ENCODE data around the gene CCNG1. TPM values are rescaled to one million over a fixed set of nuclear protein-coding genes. Genes with fewer than 3 reads are reported as not detected.
"Not testable (repeated sequence)": the region's sequence is repeated elsewhere in the genome, so short reads cannot be mapped to it uniquely, and the experiment has no call there.

CCNG1 gene
- total RNA-seq, 1 donor from 2014 or later: 71.2 TPM

- ChIA-PET POLR2A (no interaction called here), CTCF (interaction anchor here (0.6 to 2.0 kb wide), 8 partner anchors 9 to 1865 kb away, joined by 3 to 12 read pairs (median 4); no protein-coding TSS in a partner anchor)
- no peaks in the 10 kb centered on the region for H3K36me3 Mint-ChIP-seq (ENCODE audit: low read depth)
- no peak overlapping the region for H3K4me3 Mint-ChIP-seq
- DNase-seq: no peak
- H3K9me3 Mint-ChIP-seq: no peaks in the 10 kb centered on the region
- H3K4me1 Mint-ChIP-seq: peaks cover 3% of the 10 kb centered on the region
- H3K27me3 Mint-ChIP-seq: peaks cover 14% of the 10 kb centered on the region
- no peak for TF ChIP-seq CTCF (IDR thresholded peaks at IDR 0.05)
- no peak overlapping the region for H3K27ac Mint-ChIP-seq
- intact Hi-C loops (cut with micrococcal nuclease): loop anchor here (2.0 to 5.0 kb wide), 3 partner anchors 57 to 1559 kb away; no protein-coding TSS in a partner anchor
- no peak for ATAC-seq (ENCODE audit: low read depth)
These were observed 28.0 kb upstream of the CCNG1 start for GRCh38 chr5:163409384-163409783.

GRCh38 chr5:163410505-163410904, 26.9 kb upstream of the CCNG1 start:
- H3K36me3 Mint-ChIP-seq (ENCODE audit: low read depth): no peaks in the 10 kb centered on the region
- H3K4me1 Mint-ChIP-seq: peaks cover 3% of the 10 kb centered on the region
- POLR2A ChIA-PET: no interaction called here
- no peak overlapping the region for H3K27ac Mint-ChIP-seq
- intact Hi-C loops (cut with micrococcal nuclease): no loop called here
- ATAC-seq (ENCODE audit: low read depth) (no peak), DNase-seq (no peak)
- H3K27me3 Mint-ChIP-seq: peaks cover 15% of the 10 kb centered on the region
- H3K4me3 Mint-ChIP-seq: no peak overlapping the region
- TF ChIP-seq CTCF (IDR thresholded peaks at IDR 0.05): no peak
- CTCF ChIA-PET: interaction anchor here (0.6 kb wide), 1 partner anchor 408 kb away, joined by 3 read pairs; no protein-coding TSS in a partner anchor
- no peaks in the 10 kb centered on the region for H3K9me3 Mint-ChIP-seq

DNA sequence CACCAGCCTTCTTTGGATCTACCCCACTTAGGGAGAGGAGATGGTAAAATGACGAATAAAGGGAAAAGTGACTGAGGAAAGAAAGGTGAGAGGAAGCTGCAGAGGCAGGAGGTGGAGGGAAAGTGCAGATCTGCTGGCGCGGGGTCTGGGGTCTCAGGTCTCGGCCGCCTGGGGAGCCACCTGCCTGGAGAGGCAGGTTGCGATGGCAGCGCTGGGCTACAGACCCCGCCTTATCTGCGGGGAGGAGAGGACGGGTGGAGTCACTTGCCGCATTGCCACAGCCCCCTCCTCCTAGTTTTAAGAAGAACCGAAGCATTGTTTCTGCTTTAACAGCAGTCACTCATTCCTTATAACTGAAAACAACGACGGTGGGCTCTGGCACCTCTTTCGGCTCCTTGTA, 21.7 kb upstream of the CCNG1 start:
- ATAC-seq (ENCODE audit: low read depth); H3K4me3 Mint-ChIP-seq; intact Hi-C loops (cut with micrococcal nuclease); H3K9me3 Mint-ChIP-seq; CTCF ChIA-PET; H3K27ac Mint-ChIP-seq; DNase-seq; H3K36me3 Mint-ChIP-seq (ENCODE audit: low read depth); H3K4me1 Mint-ChIP-seq: not testable (repeated sequence)
- POLR2A ChIA-PET: interaction anchor here (0.7 kb wide), 1 partner anchor 23 kb away, joined by 3 read pairs; no protein-coding TSS in a partner anchor
- H3K27me3 Mint-ChIP-seq: peaks cover 21% of the 10 kb centered on the region

DNA sequence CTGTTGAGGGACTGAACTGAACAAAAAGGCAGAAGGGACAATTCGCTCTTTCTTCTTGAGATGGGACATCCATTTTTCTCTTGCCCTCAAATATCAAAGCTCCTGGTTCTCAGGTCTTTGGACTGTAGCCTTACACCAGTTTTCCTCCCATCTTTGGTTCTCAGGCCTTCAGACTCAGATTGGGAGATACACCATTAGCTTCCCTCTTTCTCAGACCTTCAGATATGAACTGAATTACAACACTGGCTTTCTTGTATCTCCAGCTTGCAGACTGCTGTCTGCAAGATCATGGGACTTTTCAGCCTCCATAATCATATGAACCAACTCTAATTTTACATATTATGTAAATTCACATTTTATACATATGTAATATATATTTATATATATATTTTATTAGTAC, 12.6 kb upstream of the CCNG1 start:
- Mint-ChIP-seq H3K4me3 (no peak overlapping the region), H3K4me1 (peaks cover 6% of the 10 kb centered on the region), H3K9me3 (no peaks in the 10 kb centered on the region), H3K27me3 (peaks cover 5% of the 10 kb centered on the region), H3K36me3 (ENCODE audit: low read depth) (no peaks in the 10 kb centered on the region), H3K27ac (no peak overlapping the region)
- DNase-seq (no peak), ATAC-seq (ENCODE audit: low read depth) (no peak)
- CTCF ChIA-PET: no interaction called here
- POLR2A ChIA-PET: no interaction called here
- intact Hi-C loops (cut with micrococcal nuclease): no loop called here
- no peak for TF ChIP-seq CTCF (IDR thresholded peaks at IDR 0.05)

DNA sequence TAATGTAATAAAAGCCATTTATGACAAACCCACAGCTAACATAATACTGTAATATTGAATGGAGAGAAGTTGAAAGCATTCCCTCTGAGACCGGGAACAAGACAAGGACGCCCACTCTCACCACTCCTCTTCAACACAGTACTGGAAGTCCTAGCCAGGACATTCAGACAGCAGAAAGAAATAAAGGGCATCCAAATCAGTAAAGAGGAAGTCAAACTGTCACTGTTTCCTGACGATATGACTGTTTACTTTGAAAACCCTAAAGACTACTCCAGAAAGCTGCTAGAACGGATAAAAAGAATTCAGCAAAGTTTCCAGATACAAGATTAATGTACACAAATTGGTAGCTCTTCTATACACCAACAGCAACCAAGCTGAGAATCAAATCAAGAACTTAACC, 11.3 kb upstream of the CCNG1 start:
- H3K36me3 Mint-ChIP-seq (ENCODE audit: low read depth); H3K27ac Mint-ChIP-seq; CTCF ChIA-PET: not testable (repeated sequence)

GRCh38 chr5:163432544-163432943, 4.9 kb upstream of the CCNG1 start:
- Mint-ChIP-seq H3K36me3 (ENCODE audit: low read depth) (no peaks in the 10 kb centered on the region), H3K27me3 (no peaks in the 10 kb centered on the region), H3K4me3 (no peak overlapping the region), H3K9me3 (no peaks in the 10 kb centered on the region), H3K4me1 (peaks cover 12% of the 10 kb centered on the region), H3K27ac (no peak overlapping the region)
- intact Hi-C loops (cut with micrococcal nuclease): no loop called here
- ChIA-PET POLR2A (no interaction called here), CTCF (no interaction called here)
- TF ChIP-seq CTCF (IDR thresholded peaks at IDR 0.05): no peak
- ATAC-seq (ENCODE audit: low read depth): no peak
- no peak for DNase-seq

More for the DNA sequence above, 11.3 kb upstream of the CCNG1 start:
- H3K4me1 Mint-ChIP-seq; H3K9me3 Mint-ChIP-seq; ATAC-seq (ENCODE audit: low read depth); DNase-seq; intact Hi-C loops (cut with micrococcal nuclease); H3K4me3 Mint-ChIP-seq; H3K27me3 Mint-ChIP-seq: not testable (repeated sequence)
- POLR2A ChIA-PET: interaction anchor here (0.6 kb wide), 1 partner anchor 22 kb away, joined by 3 read pairs; no protein-coding TSS in a partner anchor
